ENCODE data around the gene ZGLP1. TPM values are rescaled to one million over a fixed set of nuclear protein-coding genes. Genes with fewer than 3 reads are reported as not detected.

Gene ZGLP1
- total RNA-seq, 1 experiment from 2014 or later = 1.3 TPM

- ChIA-PET CTCF (interaction anchor here (1.0 to 2.6 kb wide), 3 partner anchors 11 to 119 kb away, joined by 3 to 17 read pairs (median 6); no protein-coding TSS in a partner anchor), POLR2A (interaction anchor here (1.8 to 2.1 kb wide), 2 partner anchors 17 to 19 kb away, joined by 8 to 11 read pairs; partner anchors contain the start of genes ICAM4 and ICAM5)
- Histone ChIP-seq H3K4me3 (ENCODE audit: low read depth in 2 of 2, low read length in 2 of 2) (peak overlapping the region; percentile 55 to 83), H3K9me3 (ENCODE audit: control insufficient read depth, insufficient read depth, low read depth, low read length) (no peaks in the 10 kb centered on the region), H3K4me1 (ENCODE audit: control insufficient read depth, insufficient read depth, low read length) (peaks cover 4% of the 10 kb centered on the region), H3K27ac (ENCODE audit: low read length) (peak overlapping the region; percentile 91), H3K27me3 (ENCODE audit: control insufficient read depth, insufficient read depth, low read length) (no peaks in the 10 kb centered on the region), H3K36me3 (ENCODE audit: control insufficient read depth, insufficient read depth, low read length) (no peaks in the 10 kb centered on the region; the same call in 1 of the 2 replicates)
- BruUV-seq (replicated peaks) = no TSS peak
- TF ChIP-seq SIN3A (IDR thresholded peaks at IDR 0.05; ENCODE audit: borderline replicate concordance, insufficient read depth, low read depth, low read length) (no peak), CTCF (IDR thresholded peaks at IDR 0.05) (no peak)
- DNase-seq (ENCODE audit: low read depth, low spot score) (no peak), ATAC-seq (peak; percentile 57)
- intact Hi-C loops (cut with micrococcal nuclease; ENCODE audit: unreplicated experiment) = loop anchor here (5.0 kb wide), 1 partner anchor 117 kb away; no protein-coding TSS in a partner anchor
- in situ Hi-C loops (cut with HindIII; ENCODE audit: low pct_unique_long_range_greater_than_20kb, low sequenced_read_pairs) = no loop called here
Observed at GRCh38 chr19:10270180-10270615, 39.4 kb downstream of the ZGLP1 start.

DNA sequence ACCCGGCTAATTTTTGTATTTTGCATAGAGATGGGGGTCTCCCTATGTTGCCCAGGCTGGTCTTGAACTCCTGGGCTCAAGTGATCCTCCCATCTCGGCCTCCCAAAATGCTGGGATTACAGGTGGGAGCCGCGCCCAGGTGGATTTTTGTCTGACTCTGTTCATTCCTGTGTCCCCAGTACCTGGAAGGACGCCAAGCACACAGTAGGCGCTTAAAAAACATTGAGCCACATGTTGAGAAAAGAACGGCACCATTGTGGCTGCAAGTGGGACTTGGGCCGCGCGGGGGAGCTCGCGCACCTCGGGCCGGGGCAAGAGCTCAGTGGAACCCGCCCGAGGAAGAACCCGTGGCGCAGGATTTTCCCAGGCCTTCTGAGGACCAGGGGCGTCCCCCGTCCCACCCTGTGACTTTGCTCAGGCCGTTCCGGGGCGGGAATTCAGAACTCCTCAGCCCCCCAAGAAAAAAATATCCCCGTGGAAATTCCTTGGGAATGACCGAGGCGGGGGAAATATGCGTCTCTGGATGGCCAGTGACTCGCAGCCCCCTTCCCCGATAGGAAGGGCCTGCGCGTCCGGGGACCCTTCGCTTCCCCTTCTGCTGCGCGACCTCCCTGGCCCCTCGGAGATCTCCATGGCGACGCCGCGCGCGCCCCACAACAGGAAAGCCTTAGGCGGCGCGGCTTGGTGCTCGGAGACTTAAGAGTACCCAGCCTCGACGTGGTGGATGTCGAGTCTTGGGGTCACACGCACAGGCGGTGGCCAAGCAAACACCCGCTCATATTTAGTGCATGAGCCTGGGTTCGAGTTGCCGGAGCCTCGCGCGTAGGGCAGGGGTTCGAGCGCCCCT lies 40.1 kb downstream of the ZGLP1 start:
- POLR2A ChIA-PET = no interaction called here
- peak overlapping the region; percentile 55 to 83 for H3K4me3 ChIP-seq (ENCODE audit: low read depth in 2 of 2, low read length in 2 of 2)
- intact Hi-C loops (cut with micrococcal nuclease; ENCODE audit: unreplicated experiment) = loop anchor here (5.0 kb wide), 1 partner anchor 118 kb away; no protein-coding TSS in a partner anchor

DNA sequence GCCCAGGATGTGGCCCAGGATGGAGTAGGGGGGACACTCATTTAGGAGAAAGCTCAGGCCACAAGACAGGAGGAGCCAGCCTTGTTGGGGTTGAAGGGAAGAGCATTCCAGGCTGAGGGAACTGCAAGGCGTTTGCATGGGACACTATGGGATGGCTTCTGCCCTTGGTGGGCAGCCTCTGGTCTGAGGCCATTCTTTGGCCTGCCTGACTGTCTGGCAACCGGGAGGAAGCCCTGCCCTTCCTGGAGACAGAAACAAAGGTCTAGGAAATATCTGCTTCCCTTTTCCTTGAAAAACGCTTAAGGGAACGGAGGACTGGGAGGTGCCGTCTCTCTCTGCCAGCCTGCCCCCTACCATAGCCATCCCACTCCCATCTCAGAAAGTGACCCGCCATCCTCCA lies 41.5 kb downstream of the ZGLP1 start:
- Histone ChIP-seq H3K27me3 (ENCODE audit: control insufficient read depth, insufficient read depth, low read length) (no peaks in the 10 kb centered on the region), H3K4me1 (ENCODE audit: control insufficient read depth, insufficient read depth, low read length) (peaks cover 4% of the 10 kb centered on the region), H3K9me3 (ENCODE audit: control insufficient read depth, insufficient read depth, low read depth, low read length) (no peaks in the 10 kb centered on the region), H3K36me3 (ENCODE audit: control insufficient read depth, insufficient read depth, low read length) (no peaks in the 10 kb centered on the region), H3K27ac (ENCODE audit: low read length) (no peak overlapping the region), H3K4me3 (ENCODE audit: low read depth in 2 of 2, low read length in 2 of 2) (no peak overlapping the region)
- no TSS peak for BruUV-seq (replicated peaks)
- no peak for DNase-seq (ENCODE audit: low read depth, low spot score)
- ATAC-seq = no peak
- intact Hi-C loops (cut with micrococcal nuclease; ENCODE audit: unreplicated experiment) = no loop called here
- CTCF ChIA-PET = no interaction called here
- in situ Hi-C loops (cut with HindIII; ENCODE audit: low pct_unique_long_range_greater_than_20kb, low sequenced_read_pairs) = no loop called here
- POLR2A ChIA-PET = interaction anchor here (0.5 kb wide), 1 partner anchor 135 kb away, joined by 4 read pairs; no protein-coding TSS in a partner anchor
- no peak for TF ChIP-seq REST (IDR thresholded peaks at IDR 0.05; ENCODE audit: insufficient read depth in 1 of 2, low read depth in 2 of 2, low read length in 1 of 2)
- TF ChIP-seq POLR2AphosphoS5 (IDR thresholded peaks at IDR 0.05; ENCODE audit: low read depth, low read length) = no peak
- no peak for TF ChIP-seq TCF7L2 (IDR thresholded peaks at IDR 0.05; ENCODE audit: low read depth, low read length)
- TF ChIP-seq CTCF (IDR thresholded peaks at IDR 0.05) = no peak
- no peak for TF ChIP-seq SIN3A (IDR thresholded peaks at IDR 0.05; ENCODE audit: borderline replicate concordance, insufficient read depth, low read depth, low read length)

More for the DNA sequence above, 40.1 kb downstream of the ZGLP1 start:
- H3K27me3 ChIP-seq (ENCODE audit: control insufficient read depth, insufficient read depth, low read length) = no peaks in the 10 kb centered on the region
- peak; percentile 70 for ATAC-seq
- TF ChIP-seq SIN3A (IDR thresholded peaks at IDR 0.05; ENCODE audit: borderline replicate concordance, insufficient read depth, low read depth, low read length) (no peak), CTCF (IDR thresholded peaks at IDR 0.05) (peak; percentile 96)
- in situ Hi-C loops (cut with HindIII; ENCODE audit: low pct_unique_long_range_greater_than_20kb, low sequenced_read_pairs) = no loop called here
- no peaks in the 10 kb centered on the region for H3K36me3 ChIP-seq (ENCODE audit: control insufficient read depth, insufficient read depth, low read length)
- H3K27ac ChIP-seq (ENCODE audit: low read length) = peak overlapping the region; percentile 91
- peaks cover 4% of the 10 kb centered on the region for H3K4me1 ChIP-seq (ENCODE audit: control insufficient read depth, insufficient read depth, low read length)
- DNase-seq (ENCODE audit: low read depth, low spot score) = peak; percentile 33
- no peaks in the 10 kb centered on the region for H3K9me3 ChIP-seq (ENCODE audit: control insufficient read depth, insufficient read depth, low read depth, low read length)
- CTCF ChIA-PET = interaction anchor here (0.7 to 2.6 kb wide), 4 partner anchors 11 to 454 kb away, joined by 3 to 17 read pairs (median 4); partner anchors contain the start of gene ICAM5
- no TSS peak for BruUV-seq (replicated peaks)

Measured in Panc1 (cell line).